Skeletal muscle tissue (tissue), 4 donors: ENCODE data around the gene CHST13. TPM values are rescaled to one million over a fixed set of nuclear protein-coding genes. Genes with fewer than 3 reads are reported as not detected.
"Not testable (repeated sequence)": the region's sequence is repeated elsewhere in the genome, so short reads cannot be mapped to it uniquely, and the experiment has no call there.

Experiments used
- H3K27ac ChIP-seq: one replicate; pipeline ENCODE4 v1.7.0; 2013; ENCODE audit warnings: mild to moderate bottlenecking, low read depth, low read length, inconsistent platforms
- H3K27me3 ChIP-seq, 3 donors: one replicate each; pipeline ENCODE4 v1.7.0; 2013; ENCODE audit warnings: low read length in 3 of 3; ENCODE audit not compliant: control insufficient read depth in 3 of 3, insufficient read depth in 3 of 3
- H3K36me3 ChIP-seq, 3 donors: one replicate each; pipeline ENCODE4 v1.7.0; 2013; ENCODE audit warnings: low read length in 3 of 3; ENCODE audit not compliant: control insufficient read depth in 3 of 3, insufficient read depth in 3 of 3
- H3K4me1 ChIP-seq, 3 donors: one replicate each; pipeline ENCODE4 v1.7.0; 2013; ENCODE audit warnings: low read length in 3 of 3, mild to moderate bottlenecking in 3 of 3; ENCODE audit not compliant: control insufficient read depth in 3 of 3, insufficient read depth in 3 of 3
- H3K4me3 ChIP-seq, 3 donors: one replicate each; pipeline ENCODE4 v1.7.0; 2013; ENCODE audit warnings: low read length in 3 of 3
- H3K9ac ChIP-seq, 3 donors: one replicate each; pipeline ENCODE4 v1.7.0; 2013; ENCODE audit warnings: low read length in 3 of 3, mild to moderate bottlenecking in 3 of 3, moderate library complexity in 2 of 3, low read depth in 1 of 3
- H3K9me3 ChIP-seq, 3 donors: one replicate each; pipeline ENCODE4 v1.7.0; 2013; ENCODE audit warnings: low read length in 3 of 3; ENCODE audit not compliant: control insufficient read depth in 3 of 3
- total RNA-seq: library from RNA; depleted of rRNA; stranded (reverse); fragments of >200 nt; gene quantifications from one replicate; pipeline ENCODE4 v1.2.3, GENCODE V29; 2014
- donor health status: Osteomylitis.

Gene CHST13
- total RNA-seq, 1 donor from 2014 or later = not detected

DNA sequence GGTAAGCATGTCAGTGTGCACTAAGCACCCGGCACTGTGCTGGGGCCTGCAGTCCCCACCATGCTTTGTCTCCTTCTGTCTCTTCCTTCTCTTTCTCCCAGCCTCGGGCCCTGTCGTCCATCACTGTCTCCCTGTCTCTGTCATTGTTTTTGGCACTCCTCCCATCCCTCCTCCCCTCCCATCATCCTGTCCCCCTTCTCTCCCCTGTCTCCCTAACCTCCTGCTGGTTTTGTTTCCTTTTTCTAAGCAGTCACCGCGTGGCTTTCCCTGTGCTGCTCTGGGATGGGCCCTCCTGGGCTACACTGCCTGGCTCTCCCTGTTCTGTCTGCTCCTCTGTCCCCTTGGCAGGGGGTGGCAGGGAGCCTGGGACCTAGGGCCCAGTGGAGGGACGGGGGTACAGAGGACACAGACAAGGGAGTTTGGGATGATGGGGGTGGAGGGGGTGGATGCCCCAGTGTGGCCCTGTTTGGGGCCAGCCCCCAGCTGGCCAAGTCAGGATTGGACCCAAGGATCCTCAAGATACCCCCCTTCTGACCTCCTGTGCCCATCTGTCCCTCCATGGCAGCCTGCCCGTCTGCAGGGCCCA, 5.7 kb downstream of the CHST13 start:
- Histone ChIP-seq H3K27ac (no peak overlapping the region), H3K9ac (no peak overlapping the region), H3K4me1 (peaks cover 0 to 6% (median 0%) of the 10 kb centered on the region in 3 donors), H3K4me3 (no peak overlapping the region), H3K27me3 (peaks cover 2 to 9% (median 7%) of the 10 kb centered on the region in 3 donors), H3K9me3 (no peaks in the 10 kb centered on the region), H3K36me3 (no peaks in the 10 kb centered on the region)

DNA sequence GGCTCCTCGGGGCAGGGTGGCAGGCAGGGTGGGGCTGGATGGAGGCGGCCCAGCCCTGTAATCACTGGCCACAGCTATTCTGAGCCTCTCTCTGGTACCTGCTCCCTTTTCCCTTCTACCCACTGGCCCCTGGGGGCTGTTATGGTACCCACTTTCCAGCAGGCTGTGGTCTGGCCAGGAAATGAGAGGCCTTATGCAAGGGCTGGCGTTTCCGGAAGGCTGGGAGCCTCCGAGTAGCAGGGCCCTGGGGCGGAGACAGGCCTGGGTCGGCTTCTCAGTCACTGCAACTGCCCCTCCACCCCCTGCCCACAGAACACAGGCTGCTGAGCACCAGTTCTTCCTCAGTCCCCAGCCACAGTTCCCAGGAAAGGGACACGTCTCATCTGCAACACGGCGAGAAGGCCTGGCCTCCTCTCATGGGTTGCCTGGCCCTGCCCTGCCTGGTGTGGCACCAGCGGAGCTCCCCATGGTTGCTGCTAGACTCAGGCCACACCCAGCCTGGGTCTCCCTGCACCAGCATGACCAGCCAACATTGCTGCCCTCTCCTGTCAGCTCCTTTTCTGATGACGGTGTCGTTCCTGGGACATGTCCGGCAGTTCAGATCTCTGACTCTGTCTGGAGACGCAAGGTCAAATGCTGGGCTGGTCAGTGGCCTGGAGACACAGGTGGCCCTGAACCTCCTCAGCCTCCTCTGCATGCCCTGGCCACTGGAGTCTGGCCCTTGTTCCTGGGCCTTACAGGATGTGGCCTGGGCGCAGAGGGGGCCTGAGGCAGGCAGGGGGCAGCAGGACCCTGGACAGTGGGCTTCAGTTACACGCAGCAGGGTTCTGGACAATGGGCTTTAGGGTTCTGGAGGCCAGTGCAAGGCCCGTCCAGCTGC, 6.5 kb downstream of the CHST13 start:
- Histone ChIP-seq H3K4me1 (peaks cover 0 to 4% (median 0%) of the 10 kb centered on the region in 3 donors), H3K9me3 (no peaks in the 10 kb centered on the region), H3K9ac (no peak overlapping the region), H3K36me3 (no peaks in the 10 kb centered on the region), H3K27me3 (peaks cover 3 to 12% (median 9%) of the 10 kb centered on the region in 3 donors), H3K27ac (no peak overlapping the region), H3K4me3 (no peak overlapping the region)

DNA sequence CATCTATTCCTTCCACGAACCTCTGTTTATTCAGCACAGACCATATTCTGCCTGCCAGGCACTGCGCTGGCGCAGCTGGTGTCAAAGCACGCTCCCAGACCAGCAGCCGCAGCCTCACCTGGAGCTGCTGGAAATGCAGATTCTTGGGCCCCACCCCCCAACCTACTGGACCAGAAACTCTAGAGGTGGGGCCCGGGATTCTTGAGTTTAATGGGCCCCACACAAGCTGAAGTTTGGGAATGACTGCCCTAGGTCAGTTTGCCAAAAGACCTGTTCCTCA, 7.0 kb downstream of the CHST13 start:
- Histone ChIP-seq H3K36me3 (no peaks in the 10 kb centered on the region), H3K9ac (no peak overlapping the region), H3K27me3 (peaks cover 7 to 13% (median 8%) of the 10 kb centered on the region in 3 donors), H3K27ac (no peak overlapping the region), H3K4me1 (peaks cover 0 to 4% (median 0%) of the 10 kb centered on the region in 3 donors), H3K4me3 (no peak overlapping the region), H3K9me3 (no peaks in the 10 kb centered on the region)

DNA sequence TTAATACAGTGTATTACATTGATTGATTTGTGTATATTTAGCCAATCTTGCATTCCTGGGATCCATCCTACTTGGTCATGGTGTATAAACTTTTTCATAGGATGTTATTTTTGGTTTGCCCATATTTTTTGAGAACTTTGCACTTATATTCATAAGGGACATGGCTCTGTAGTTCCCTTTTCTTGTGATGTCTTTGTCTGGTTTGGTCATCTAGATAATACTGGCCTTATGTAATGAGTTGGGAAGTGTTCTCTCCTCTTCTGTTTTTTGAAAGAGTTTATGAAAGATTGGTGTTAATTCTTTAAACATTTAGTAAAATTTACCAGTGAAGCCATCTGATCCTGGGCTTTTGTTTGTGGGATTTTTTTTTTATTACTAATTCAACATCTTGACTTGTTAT, 9.6 kb downstream of the CHST13 start:
- H3K36me3 ChIP-seq = no peaks in the 10 kb centered on the region
- no peak overlapping the region for H3K4me3 ChIP-seq
- H3K27ac ChIP-seq = no peak overlapping the region
- peaks cover 9 to 26% (median 16%) of the 10 kb centered on the region in 3 donors for H3K27me3 ChIP-seq
- H3K4me1 ChIP-seq = peaks cover 4 to 10% (median 5%) of the 10 kb centered on the region in 3 donors
- no peaks in the 10 kb centered on the region for H3K9me3 ChIP-seq
- no peak overlapping the region for H3K9ac ChIP-seq

DNA sequence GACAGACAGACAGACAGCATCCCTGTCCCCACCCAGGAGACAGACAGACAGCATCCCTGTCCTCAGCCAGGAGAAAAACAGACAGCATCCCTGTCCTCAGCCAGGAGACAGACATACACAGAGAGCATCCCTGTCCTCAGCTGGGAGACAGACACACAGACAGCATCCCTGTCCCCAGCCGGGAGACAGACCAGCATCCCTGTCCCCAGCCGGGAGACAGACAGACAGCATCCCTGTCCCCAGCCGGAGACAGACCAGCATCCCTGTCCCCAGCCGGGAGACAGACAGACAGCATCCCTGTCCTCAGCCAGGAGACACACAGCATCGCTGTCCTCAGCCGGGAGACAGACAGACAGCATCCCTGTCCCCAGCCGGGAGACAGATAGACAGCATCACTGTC, 10.8 kb downstream of the CHST13 start:
- not testable (repeated sequence) for H3K4me3 ChIP-seq, H3K9me3 ChIP-seq, H3K9ac ChIP-seq, H3K27ac ChIP-seq, H3K36me3 ChIP-seq
- Histone ChIP-seq H3K27me3 (peaks cover 15 to 26% (median 17%) of the 10 kb centered on the region in 3 donors), H3K4me1 (peaks cover 4 to 17% (median 10%) of the 10 kb centered on the region in 3 donors)

DNA sequence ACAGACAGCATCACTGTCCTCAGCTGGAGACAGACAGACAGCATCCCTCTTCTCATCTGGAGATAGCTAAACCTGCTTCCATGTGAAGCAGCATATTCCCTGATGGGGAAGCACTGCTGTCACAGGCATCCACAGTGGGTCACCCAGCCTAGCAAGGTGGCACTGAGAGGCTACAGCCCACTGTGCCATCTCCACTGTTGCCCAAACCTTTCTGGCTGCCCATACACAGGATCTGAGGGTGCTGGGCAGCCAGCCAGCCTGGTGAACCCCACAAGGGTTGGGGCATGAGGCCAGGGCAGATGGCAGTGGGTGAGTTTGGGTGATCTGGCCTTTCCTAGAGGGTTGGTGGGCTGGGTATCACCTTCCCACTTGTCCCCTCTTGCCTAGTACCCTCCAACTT, 11.7 kb downstream of the CHST13 start:
- Histone ChIP-seq H3K27ac (no peak overlapping the region), H3K9ac (no peak overlapping the region), H3K4me3 (no peak overlapping the region), H3K36me3 (no peaks in the 10 kb centered on the region), H3K4me1 (peaks cover 10 to 27% (median 16%) of the 10 kb centered on the region in 3 donors), H3K9me3 (no peaks in the 10 kb centered on the region), H3K27me3 (peaks cover 17 to 26% (median 26%) of the 10 kb centered on the region in 3 donors)

DNA sequence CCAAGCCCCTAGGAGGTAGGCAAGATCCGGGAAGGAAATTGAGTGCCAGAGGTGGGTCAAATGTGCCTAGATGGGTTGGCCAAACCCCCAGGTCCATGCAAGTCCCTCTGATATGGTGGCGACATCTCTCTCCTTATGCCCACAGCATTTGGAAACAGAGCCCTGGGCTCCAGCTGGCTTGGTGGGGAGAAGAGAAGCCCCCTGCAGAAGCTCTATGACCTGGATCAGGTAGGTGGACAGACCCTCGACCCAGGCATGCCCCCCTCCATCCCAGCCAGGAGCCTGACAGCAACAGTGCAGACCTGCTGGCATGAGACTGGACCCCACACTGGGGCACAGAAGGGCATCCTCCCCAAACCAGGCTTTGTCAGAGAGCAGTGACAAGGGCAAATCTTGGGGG, 12.2 kb downstream of the CHST13 start:
- peaks cover 10 to 31% (median 19%) of the 10 kb centered on the region in 3 donors for H3K4me1 ChIP-seq

DNA sequence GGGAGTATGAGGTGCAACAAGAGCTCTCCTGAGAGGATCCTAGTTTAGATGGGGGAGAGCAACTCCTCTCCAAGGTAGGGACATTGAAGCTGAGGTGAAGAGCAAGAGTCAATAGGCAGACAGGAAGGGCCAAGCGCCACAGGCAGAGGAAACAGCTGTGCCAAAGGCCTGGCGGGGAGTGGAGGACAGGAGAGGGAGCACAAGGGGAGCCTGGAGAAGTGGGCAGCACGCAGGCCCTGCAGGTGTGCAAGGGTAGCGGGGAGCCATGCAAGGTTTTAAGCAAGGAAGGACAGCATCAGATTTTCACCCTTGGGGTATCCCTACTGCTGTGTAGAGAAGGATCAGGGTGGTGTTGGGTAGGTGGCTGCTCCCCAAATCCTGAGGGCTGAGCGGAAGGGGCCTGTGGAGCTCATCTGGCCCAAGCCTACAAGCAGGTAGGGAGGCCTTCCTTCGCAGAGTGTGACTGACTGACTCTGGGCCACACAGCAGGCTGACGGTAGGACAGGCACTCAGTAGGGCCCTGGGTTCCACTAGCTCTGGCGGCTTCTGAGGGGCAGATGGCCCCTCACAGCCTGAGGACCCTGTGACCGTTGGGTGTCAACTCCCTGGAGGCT, 13.3 kb downstream of the CHST13 start:
- H3K27me3 ChIP-seq = peaks cover 30 to 41% (median 34%) of the 10 kb centered on the region in 3 donors
- no peaks in the 10 kb centered on the region for H3K9me3 ChIP-seq
- no peaks in the 10 kb centered on the region for H3K36me3 ChIP-seq
- H3K4me1 ChIP-seq = peaks cover 10 to 36% (median 19%) of the 10 kb centered on the region in 3 donors
- no peak overlapping the region for H3K4me3 ChIP-seq
- H3K27ac ChIP-seq = no peak overlapping the region
- no peak overlapping the region for H3K9ac ChIP-seq

More for the DNA sequence above, 12.2 kb downstream of the CHST13 start:
- H3K4me3 ChIP-seq = no peak overlapping the region
- H3K9ac ChIP-seq = no peak overlapping the region
- no peak overlapping the region for H3K27ac ChIP-seq
- H3K36me3 ChIP-seq = no peaks in the 10 kb centered on the region
- H3K27me3 ChIP-seq = peaks cover 20 to 30% (median 26%) of the 10 kb centered on the region in 3 donors
- no peaks in the 10 kb centered on the region for H3K9me3 ChIP-seq

DNA sequence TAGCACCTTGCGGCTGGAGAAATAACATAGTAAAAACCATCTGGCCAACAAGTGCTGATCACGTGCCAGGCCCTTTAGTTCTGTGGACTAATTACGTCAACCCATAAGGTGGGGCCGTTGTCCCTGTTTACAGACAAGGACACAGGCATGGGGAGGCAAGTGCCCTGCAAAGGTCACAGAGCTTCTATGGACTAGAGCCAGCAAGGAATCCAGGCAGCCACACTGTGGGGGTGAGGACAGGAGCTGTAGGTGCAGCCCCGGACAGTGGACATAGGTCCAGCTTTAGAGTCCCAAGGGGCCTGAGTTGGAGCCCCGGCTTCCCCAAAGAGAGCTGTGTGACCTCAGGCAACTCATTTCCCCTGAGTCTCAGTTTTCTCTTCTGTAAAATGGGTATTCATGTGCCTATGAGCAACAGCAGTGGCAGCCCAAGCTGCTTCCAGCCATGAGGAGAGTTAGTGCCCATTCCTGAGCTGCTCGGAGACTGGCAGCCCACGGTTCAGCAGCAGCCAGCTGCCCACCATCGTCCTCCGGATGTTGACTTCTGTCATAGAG, 13.9 kb downstream of the CHST13 start:
- Histone ChIP-seq H3K27me3 (peaks cover 34 to 47% (median 40%) of the 10 kb centered on the region in 3 donors), H3K4me1 (peaks cover 10 to 36% (median 19%) of the 10 kb centered on the region in 3 donors), H3K36me3 (no peaks in the 10 kb centered on the region), H3K9me3 (no peaks in the 10 kb centered on the region), H3K4me3 (no peak overlapping the region), H3K9ac (no peak overlapping the region), H3K27ac (no peak overlapping the region)
